VCaP (cell line): ENCODE data around the gene MYLK2.

Experiments used
- H3K27ac ChIP-seq: fragments of 450-650 bp; 2 replicates; pipeline ENCODE4 v1.5.1; 2017
- CTCF ChIP-seq: fragments of 450-650 bp; conservative IDR thresholded peaks from 2 replicates; pipeline ENCODE4 v1.5.1; 2017; ENCODE audit warnings: mild to moderate bottlenecking, moderate library complexity

MYLK2 gene

DNA sequence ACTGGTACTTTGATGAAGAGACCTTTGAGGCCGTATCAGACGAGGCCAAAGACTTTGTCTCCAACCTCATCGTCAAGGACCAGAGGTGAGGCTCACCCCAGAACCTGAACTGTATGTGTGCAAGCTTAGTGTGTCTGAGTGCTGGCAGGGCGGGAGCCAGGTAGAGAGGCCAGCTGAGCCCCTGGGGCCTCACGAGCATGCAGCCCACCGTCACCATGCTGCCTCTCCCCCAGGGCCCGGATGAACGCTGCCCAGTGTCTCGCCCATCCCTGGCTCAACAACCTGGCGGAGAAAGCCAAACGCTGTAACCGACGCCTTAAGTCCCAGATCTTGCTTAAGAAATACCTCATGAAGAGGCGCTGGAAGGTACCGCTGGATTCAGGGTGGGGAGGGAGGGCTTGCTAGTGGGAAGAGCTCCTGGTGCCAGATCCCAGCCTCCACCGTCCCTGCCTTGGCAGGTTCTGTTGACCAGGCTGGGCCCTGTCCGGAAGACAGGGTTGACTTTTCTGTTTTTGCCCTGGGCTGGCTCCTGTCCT lies 12.7 kb downstream of the MYLK2 start:
- no peak overlapping the region for H3K27ac ChIP-seq
- TF ChIP-seq CTCF, result no peak

- no peak overlapping the region for H3K27ac ChIP-seq
- peak; percentile 81 for TF ChIP-seq CTCF
Measured at GRCh38 chr20:31833130-31833930, 14.2 kb downstream of the MYLK2 start.

DNA sequence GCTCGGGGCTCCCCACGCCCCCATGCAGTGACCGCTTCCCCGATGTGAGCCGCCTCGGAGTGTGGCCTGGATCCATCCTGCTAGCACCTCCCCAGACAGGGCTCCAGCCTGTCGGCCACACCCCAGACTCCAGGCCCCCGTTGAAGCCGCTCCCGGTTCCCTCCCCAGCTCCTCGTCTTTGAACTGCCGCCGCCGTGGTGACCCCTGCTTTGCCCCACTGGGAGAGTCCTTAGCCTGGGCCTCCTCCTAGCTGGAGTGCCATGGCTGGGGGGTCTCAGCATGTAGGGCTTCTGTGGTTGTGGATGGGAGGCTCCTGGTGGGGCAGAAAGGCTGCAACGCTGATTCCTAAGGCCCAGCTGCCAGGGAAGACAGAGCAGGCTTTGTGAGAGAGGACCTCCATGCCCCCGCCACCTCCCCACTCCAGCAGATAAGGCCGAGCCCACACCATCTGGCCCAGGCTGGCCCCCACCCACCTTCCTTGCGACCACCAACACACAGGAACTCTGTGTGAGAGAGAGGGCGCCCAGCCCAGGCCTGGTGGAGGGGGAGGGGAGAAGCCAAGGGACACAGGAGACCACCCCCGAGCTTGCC lies 14.9 kb downstream of the MYLK2 start:
- H3K27ac ChIP-seq, result no peak overlapping the region
- no peak for TF ChIP-seq CTCF

DNA sequence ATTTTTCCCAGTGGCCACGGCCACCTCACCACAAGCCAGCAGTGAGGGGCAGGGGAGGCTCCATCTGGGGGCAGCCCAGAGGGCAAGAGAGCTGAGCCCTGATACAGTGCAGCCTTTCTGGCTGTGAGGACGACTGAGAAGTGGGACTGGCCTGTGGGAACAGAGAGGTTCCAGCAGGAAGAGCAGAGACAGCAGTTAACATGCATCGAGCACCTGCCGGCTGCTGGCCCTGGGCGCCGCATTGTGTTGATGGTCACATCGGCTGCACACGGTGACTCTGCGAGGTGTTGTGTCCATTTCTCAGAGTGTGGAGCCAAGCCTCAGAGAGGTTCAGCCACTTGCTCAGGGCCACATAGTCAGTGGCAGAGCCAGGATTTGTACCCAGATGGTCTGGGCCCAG lies 16.4 kb downstream of the MYLK2 start:
- no peak for TF ChIP-seq CTCF
- no peak overlapping the region for H3K27ac ChIP-seq

GRCh38 chr20:31835977-31836852 lies 17.1 kb downstream of the MYLK2 start:
- H3K27ac ChIP-seq, result no peak overlapping the region
- no peak for TF ChIP-seq CTCF

GRCh38 chr20:31836853-31837608 lies 17.9 kb downstream of the MYLK2 start:
- TF ChIP-seq CTCF, result no peak
- H3K27ac ChIP-seq, result no peak overlapping the region
